Lower leg skin (tissue), 4 donors: ENCODE measurements around the gene HAGH. TPM values are rescaled to one million over a fixed set of nuclear protein-coding genes. Genes with fewer than 3 reads are reported as not detected.

ENCODE experiments used
- DNase-seq, 2 donors: peaks; one replicate each; pipeline ENCODE4 v3.0.0-alpha.2; 2019; ENCODE audit warnings: low spot score in 2 of 2
- H3K4me3 ChIP-seq: fragments of 200-600 bp; sonication (generic); 2 replicates; pipeline ENCODE4 v1.5.1; 2017; ENCODE audit warnings: mild to moderate bottlenecking, low read depth; ENCODE audit not compliant: poor library complexity, severe bottlenecking
- POLR2A ChIP-seq, 2 donors: fragments of 450-650 bp; IDR thresholded peaks; one replicate each; pipeline ENCODE4 v1.6.1; 2016 to 2017; ENCODE audit warnings: antibody characterized with exemption in 2 of 2, mild to moderate bottlenecking in 1 of 2, moderate library complexity in 1 of 2
- WGBS, 2 donors: methylation state at CpG; one replicate each; pipeline ENCODE4 v1.1.5; 2018; 5-methylcytosine and 5-hydroxymethylcytosine counted together
- intact Hi-C: fragments of 100-400 bp; cut with DNase I; formaldehyde crosslinking; loops from one replicate; pipeline ENCODE4 v1.15.0; 2023; ENCODE audit warnings: low total_unique reads
- total RNA-seq, 4 donors: library from RNA; depleted of rRNA; stranded (reverse); fragments of >200 nt; gene quantifications; one replicate each; pipeline ENCODE4 v1.1.0, GENCODE V29; 2016
- TF ChIP-seq, protein P1 (sequence below), 3 donors: fragments of 450-650 bp; IDR thresholded peaks; one replicate each; pipeline ENCODE4 v1.5.1; 2016; ENCODE audit warnings: antibody characterized with exemption in 3 of 3, mild to moderate bottlenecking in 3 of 3, moderate library complexity in 2 of 3

The HAGH gene
- total RNA-seq, 4 donors from 2014 or later = 57.8 to 104 (median 89.0) TPM

DNA sequence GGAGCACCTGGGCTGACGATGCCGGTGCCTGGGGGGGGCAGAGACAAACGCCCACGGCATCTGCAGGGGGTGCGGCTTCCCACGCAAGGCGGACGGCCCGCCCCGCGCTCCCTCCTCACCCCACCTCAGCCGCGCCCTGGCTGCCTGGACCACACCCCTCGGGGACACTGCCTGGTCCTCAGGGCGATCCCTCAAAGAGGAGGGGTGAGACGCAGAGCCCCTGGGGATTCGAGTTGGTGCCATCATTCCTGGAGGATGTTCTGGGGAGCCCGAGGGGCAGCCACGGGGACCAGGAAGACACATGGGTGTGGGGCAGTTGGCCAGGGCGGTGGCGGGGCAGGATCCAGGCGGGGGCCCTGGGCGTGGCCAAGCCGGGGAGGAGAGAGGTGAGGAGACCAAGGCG lies 37.0 kb downstream of the HAGH start:
- peak in 1 of 2 donors; percentile 85 for DNase-seq
- no peak overlapping the region for H3K4me3 ChIP-seq
- no peak for TF ChIP-seq POLR2A (IDR thresholded peaks at IDR 0.05)
- TF ChIP-seq, protein P1, sequence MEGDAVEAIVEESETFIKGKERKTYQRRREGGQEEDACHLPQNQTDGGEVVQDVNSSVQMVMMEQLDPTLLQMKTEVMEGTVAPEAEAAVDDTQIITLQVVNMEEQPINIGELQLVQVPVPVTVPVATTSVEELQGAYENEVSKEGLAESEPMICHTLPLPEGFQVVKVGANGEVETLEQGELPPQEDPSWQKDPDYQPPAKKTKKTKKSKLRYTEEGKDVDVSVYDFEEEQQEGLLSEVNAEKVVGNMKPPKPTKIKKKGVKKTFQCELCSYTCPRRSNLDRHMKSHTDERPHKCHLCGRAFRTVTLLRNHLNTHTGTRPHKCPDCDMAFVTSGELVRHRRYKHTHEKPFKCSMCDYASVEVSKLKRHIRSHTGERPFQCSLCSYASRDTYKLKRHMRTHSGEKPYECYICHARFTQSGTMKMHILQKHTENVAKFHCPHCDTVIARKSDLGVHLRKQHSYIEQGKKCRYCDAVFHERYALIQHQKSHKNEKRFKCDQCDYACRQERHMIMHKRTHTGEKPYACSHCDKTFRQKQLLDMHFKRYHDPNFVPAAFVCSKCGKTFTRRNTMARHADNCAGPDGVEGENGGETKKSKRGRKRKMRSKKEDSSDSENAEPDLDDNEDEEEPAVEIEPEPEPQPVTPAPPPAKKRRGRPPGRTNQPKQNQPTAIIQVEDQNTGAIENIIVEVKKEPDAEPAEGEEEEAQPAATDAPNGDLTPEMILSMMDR (IDR thresholded peaks at IDR 0.05) = no peak
- 60 to 76% methylated on average over 11 to 25 of the region's 25 CpGs for WGBS, 2 donors
- intact Hi-C loops = no loop called here

DNA sequence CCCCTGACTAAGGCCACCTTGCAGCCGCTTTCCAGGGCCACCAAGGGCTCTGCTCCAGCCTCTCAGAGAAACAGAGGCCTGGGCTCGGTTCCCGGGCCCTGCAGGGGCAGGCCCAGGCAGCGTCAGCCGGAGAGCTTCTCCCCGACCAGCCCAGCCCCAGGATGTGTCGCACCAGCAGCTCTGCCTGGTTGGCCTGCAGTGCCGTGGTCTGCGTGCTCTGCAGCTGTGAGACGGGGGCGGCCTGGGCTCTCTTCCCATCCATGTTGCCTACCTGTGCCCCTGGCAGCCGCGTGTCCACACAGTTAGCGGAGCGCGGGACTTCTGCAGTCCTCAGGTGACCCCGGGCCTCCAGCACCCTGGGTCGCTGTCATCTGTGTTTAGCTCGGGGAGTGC lies 37.9 kb downstream of the HAGH start:
- 28 to 58% methylated on average over 12 to 17 of the region's 19 CpGs for WGBS, 2 donors
- no peak for DNase-seq
- intact Hi-C loops = no loop called here
- TF ChIP-seq, protein P1 (IDR thresholded peaks at IDR 0.05) = no peak
- TF ChIP-seq POLR2A (IDR thresholded peaks at IDR 0.05) = no peak
- no peak overlapping the region for H3K4me3 ChIP-seq

DNA sequence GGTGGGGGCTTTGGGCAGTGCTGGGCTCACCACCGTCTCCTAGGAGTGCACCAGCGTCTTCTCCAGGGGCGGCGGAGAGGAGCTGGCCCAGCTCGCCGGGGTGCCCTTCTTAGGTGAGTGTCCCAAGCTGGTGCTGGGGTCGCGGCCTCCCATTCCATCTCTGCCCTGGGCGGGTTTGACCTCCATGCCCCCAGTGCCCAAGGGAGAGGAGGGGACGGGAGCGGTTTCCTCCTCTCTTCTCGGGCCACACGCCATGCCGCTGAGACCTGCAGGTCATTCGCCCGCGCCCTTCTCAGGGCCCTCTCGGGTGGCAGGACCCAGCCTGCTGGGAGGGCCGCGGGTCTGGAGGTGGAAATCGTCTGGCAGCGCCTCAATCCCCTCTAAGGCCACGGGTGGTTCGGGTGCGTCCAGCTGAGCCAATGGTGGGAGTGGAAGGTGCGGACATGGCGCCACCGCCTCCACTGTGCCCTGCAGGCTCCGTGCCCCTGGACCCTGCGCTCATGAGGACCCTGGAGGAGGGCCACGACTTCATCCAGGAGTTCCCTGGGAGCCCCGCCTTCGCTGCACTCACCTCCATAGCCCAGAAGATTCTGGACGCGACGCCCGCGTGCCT lies 38.4 kb downstream of the HAGH start:
- 70 to 80% methylated on average over 28 to 32 of the region's 38 CpGs for WGBS, 2 donors
- DNase-seq = peak in 1 of 2 donors; percentile 85
- TF ChIP-seq, protein P1 (IDR thresholded peaks at IDR 0.05) = no peak
- no peak for TF ChIP-seq POLR2A (IDR thresholded peaks at IDR 0.05)
- H3K4me3 ChIP-seq = no peak overlapping the region
- intact Hi-C loops = no loop called here

DNA sequence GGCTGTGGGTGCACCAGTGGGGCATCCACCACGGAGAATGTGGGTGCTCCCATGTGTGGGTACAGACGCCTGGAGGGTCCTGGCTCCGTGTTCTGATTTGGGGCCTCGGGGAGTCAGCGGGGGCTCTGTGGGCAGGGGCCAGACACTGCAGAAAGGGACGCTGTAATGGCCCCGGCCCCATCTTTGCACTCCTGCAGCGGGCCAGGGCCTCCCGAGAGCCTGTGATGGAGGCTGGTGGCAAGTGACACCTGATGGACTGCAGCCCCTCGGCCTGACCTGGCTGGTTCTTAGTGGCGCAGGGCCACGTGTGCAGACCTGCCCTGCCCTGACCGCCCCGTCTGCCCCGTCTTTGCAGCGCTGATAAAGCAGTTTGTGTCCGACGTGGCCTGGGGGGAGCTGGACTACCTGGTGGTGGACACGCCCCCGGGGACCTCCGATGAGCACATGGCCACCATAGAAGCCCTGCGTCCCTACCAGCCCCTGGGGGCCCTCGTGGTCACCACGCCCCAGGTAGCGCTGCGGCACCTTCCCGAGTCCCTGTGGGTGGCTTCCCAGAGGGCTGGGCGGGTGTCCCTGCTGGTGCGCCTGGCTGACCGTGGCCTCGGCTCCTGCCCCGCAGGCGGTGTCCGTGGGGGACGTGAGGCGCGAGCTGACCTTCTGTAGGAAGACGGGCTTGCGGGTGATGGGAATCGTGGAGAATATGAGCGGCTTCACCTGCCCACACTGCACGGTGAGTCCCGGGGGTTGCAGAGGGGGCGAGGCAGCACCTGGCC lies 39.1 kb downstream of the HAGH start:
- intact Hi-C loops = no loop called here
- 88 to 91% methylated on average over 26 to 32 of the region's 44 CpGs for WGBS, 2 donors
- DNase-seq = no peak
- H3K4me3 ChIP-seq = no peak overlapping the region
- TF ChIP-seq POLR2A (IDR thresholded peaks at IDR 0.05) = no peak
- TF ChIP-seq, protein P1 (IDR thresholded peaks at IDR 0.05) = no peak

DNA sequence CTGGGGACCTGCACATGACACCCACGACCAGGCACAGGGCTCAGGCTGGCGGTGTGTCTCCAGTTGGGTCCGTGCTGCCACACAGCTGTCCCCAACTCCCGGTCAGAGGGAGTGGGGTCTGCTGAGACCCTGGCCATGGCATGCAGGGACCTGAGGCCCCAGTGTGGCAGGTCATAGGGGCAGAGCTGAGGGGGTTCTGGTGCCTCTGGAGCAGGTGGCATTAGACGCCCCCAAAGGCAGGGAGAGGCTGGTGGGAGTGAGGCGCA lies 39.6 kb downstream of the HAGH start:
- WGBS, 2 donors = 83 to 94% methylated on average over 2 to 4 of the region's 6 CpGs
- TF ChIP-seq, protein P1 (IDR thresholded peaks at IDR 0.05) = no peak
- no peak for TF ChIP-seq POLR2A (IDR thresholded peaks at IDR 0.05)
- no peak for DNase-seq
- intact Hi-C loops = no loop called here
- no peak overlapping the region for H3K4me3 ChIP-seq
